NCI-H460 (cell line): Measurements from ENCODE around the gene FBXO30. TPM values are rescaled to one million over a fixed set of nuclear protein-coding genes. Genes with fewer than 3 reads are reported as not detected.

Source experiments
- DNase-seq: peaks from one replicate; pipeline ENCODE4 v3.0.0-alpha.2; 2016; ENCODE audit warnings: low read depth; ENCODE audit errors: extremely low read depth
- total RNA-seq: library from RNA; depleted of rRNA; stranded (reverse); fragments of >200 nt; shearing (Covaris generic); gene quantifications from 2 replicates; pipeline ENCODE4 v1.2.3, GENCODE V29; 2014

FBXO30 gene
- total RNA-seq, 1 experiment from 2014 or later: 13.7 TPM

GRCh38 chr6:145819994-145820393 lies 5.4 kb upstream of the FBXO30 start:
- DNase-seq: no peak

GRCh38 chr6:145818796-145819195 lies 4.2 kb upstream of the FBXO30 start:
- no peak for DNase-seq

- no peak for DNase-seq
Observed at GRCh38 chr6:145816392-145816791, 1.8 kb upstream of the FBXO30 start.

- DNase-seq: no peak
Observed at GRCh38 chr6:145815309-145816274, 997 bp upstream of the FBXO30 start.

- DNase-seq: peak; percentile 38
Observed at GRCh38 chr6:145814035-145814500, 527 bp downstream of the FBXO30 start.

- peak; percentile 48 for DNase-seq
Observed at GRCh38 chr6:145813285-145814034, 1.1 kb downstream of the FBXO30 start.

GRCh38 chr6:145811741-145812140 lies 2.9 kb downstream of the FBXO30 start:
- no peak for DNase-seq

GRCh38 chr6:145809785-145810184 lies 4.8 kb downstream of the FBXO30 start:
- no peak for DNase-seq

GRCh38 chr6:145809211-145809610 lies 5.4 kb downstream of the FBXO30 start:
- DNase-seq: no peak

GRCh38 chr6:145808239-145808638 lies 6.4 kb downstream of the FBXO30 start:
- no peak for DNase-seq

- no peak for DNase-seq
Observed at GRCh38 chr6:145802141-145802540, 12.5 kb downstream of the FBXO30 start.

GRCh38 chr6:145801021-145801420 lies 13.6 kb downstream of the FBXO30 start:
- no peak for DNase-seq

- no peak for DNase-seq
Observed at GRCh38 chr6:145798530-145798929, 16.1 kb downstream of the FBXO30 start.

- no peak for DNase-seq
Observed at GRCh38 chr6:145789443-145789842, 25.2 kb downstream of the FBXO30 start.

GRCh38 chr6:145787688-145788087 lies 26.9 kb downstream of the FBXO30 start:
- DNase-seq: no peak

GRCh38 chr6:145784683-145785082 lies 29.9 kb downstream of the FBXO30 start:
- no peak for DNase-seq

- no peak for DNase-seq
Observed at GRCh38 chr6:145783796-145784195, 30.8 kb downstream of the FBXO30 start.

GRCh38 chr6:145772846-145773245 lies 41.7 kb downstream of the FBXO30 start:
- DNase-seq: no peak

- DNase-seq: no peak
Observed at GRCh38 chr6:145765449-145765848, 49.1 kb downstream of the FBXO30 start.

- no peak for DNase-seq
Observed at GRCh38 chr6:145763742-145764141, 50.9 kb downstream of the FBXO30 start.

GRCh38 chr6:145761584-145761983 lies 53.0 kb downstream of the FBXO30 start:
- no peak for DNase-seq

GRCh38 chr6:145758113-145758512 lies 56.5 kb downstream of the FBXO30 start:
- no peak for DNase-seq
